Measurements from ENCODE around the gene TNS1. TPM values are rescaled to one million over a fixed set of nuclear protein-coding genes. Genes with fewer than 3 reads are reported as not detected.
A peak's percentile ranks its signal among the peaks of the same experiment; 100 is the strongest.

TNS1 gene
- polyA plus RNA-seq, 1 of the 3 experiments (the other 2 are of a cell fraction): 12.1 TPM

- TF ChIP-seq CTCF (IDR thresholded peaks at IDR 0.05) (no peak), MXI1 (IDR thresholded peaks at IDR 0.05; ENCODE audit: low read depth, low read length) (0 out of 2 replicates have a peak, but pooled peaks have one; percentile 20), MAX (IDR thresholded peaks at IDR 0.05; ENCODE audit: low read depth) (no peak), FOXJ3 (CRISPR knock-in tag; IDR thresholded peaks at IDR 0.05) (peak; percentile 73; the same call in 1 of the 2 replicates)
- ChIA-PET POLR2A (interaction anchor here (1.2 kb wide), 1 partner anchor 17 kb away, joined by 3 read pairs; no protein-coding TSS in a partner anchor), CTCF (interaction anchor here (1.0 to 6.2 kb wide), 10 partner anchors 14 to 165 kb away, joined by 3 to 49 read pairs (median 4); partner anchors contain the start of gene RUFY4)
- Histone ChIP-seq H3K36me3 (replicated peaks in 1 of 2; ENCODE audit: control insufficient read depth in 1 of 2, insufficient read depth in 2 of 2, low read length in 1 of 2) (peaks cover 19 to 21% of the 10 kb centered on the region in 2 experiments), H2AFZ (ENCODE audit: low read depth) (no peak overlapping the region), H3K27ac (ENCODE audit: low read depth in 2 of 2, low read length in 1 of 2) (peak overlapping the region; percentile 14 to 90; a peak in 3 of 4 replicates), H4K20me1 (ENCODE audit: insufficient read depth) (peaks cover 65% of the 10 kb centered on the region), H3K4me2 (no peak overlapping the region), H3K4me3 (ENCODE audit: low read depth in 2 of 2, low read length in 1 of 2) (no peak overlapping the region), H3K27me3 (ENCODE audit: insufficient read depth) (no peaks in the 10 kb centered on the region), H3F3A (replicated peaks; ENCODE audit: insufficient read depth) (peaks cover 42% of the 10 kb centered on the region), H3K4me1 (ENCODE audit: control insufficient read depth in 1 of 2, insufficient read depth in 2 of 2, low read depth in 1 of 2, low read length in 1 of 2) (peaks cover 10 to 50% of the 10 kb centered on the region in 2 experiments; a peak in 2 of 4 replicates), H3K9me2 (no peaks in the 10 kb centered on the region), H3K79me2 (ENCODE audit: insufficient read depth) (peaks cover 79% of the 10 kb centered on the region), H3K9me3 (no peaks in the 10 kb centered on the region), H3K9ac (no peak overlapping the region)
- 62% methylated on average over 6 of the region's 11 CpGs for WGBS (ENCODE audit: low lambda C conversion rate)
- DNase-seq: peak; percentile 76
These were observed 98.8 kb downstream of the TNS1 start for GRCh38 chr2:217903859-217904613.

GRCh38 chr2:217903142-217903858, 99.5 kb downstream of the TNS1 start:
- Histone ChIP-seq H3K4me2 (no peak overlapping the region), H3K4me3 (ENCODE audit: low read depth in 2 of 2, low read length in 1 of 2) (no peak overlapping the region), H3K9me2 (no peaks in the 10 kb centered on the region), H3K79me2 (ENCODE audit: insufficient read depth) (peaks cover 82% of the 10 kb centered on the region), H4K20me1 (ENCODE audit: insufficient read depth) (peaks cover 67% of the 10 kb centered on the region), H3K27me3 (ENCODE audit: insufficient read depth) (no peaks in the 10 kb centered on the region), H3K9me3 (no peaks in the 10 kb centered on the region), H2AFZ (ENCODE audit: low read depth) (no peak overlapping the region), H3K36me3 (replicated peaks in 1 of 2; ENCODE audit: control insufficient read depth in 1 of 2, insufficient read depth in 2 of 2, low read length in 1 of 2) (peaks cover 19 to 24% of the 10 kb centered on the region in 2 experiments), H3F3A (replicated peaks; ENCODE audit: insufficient read depth) (peaks cover 42% of the 10 kb centered on the region), H3K27ac (ENCODE audit: low read depth in 2 of 2, low read length in 1 of 2) (peak overlapping the region; percentile 14 to 90; a peak in 3 of 4 replicates), H3K9ac (no peak overlapping the region), H3K4me1 (ENCODE audit: control insufficient read depth in 1 of 2, insufficient read depth in 2 of 2, low read depth in 1 of 2, low read length in 1 of 2) (peaks cover 12 to 50% of the 10 kb centered on the region in 2 experiments; a peak in 2 of 4 replicates)
- TF ChIP-seq MEF2A (IDR thresholded peaks at IDR 0.05; ENCODE audit: borderline replicate concordance, low read depth): no peak
- TF ChIP-seq CTCF (IDR thresholded peaks at IDR 0.05): no peak
- TF ChIP-seq RAD21 (IDR thresholded peaks at IDR 0.05; ENCODE audit: low read length): no peak
- no peak for TF ChIP-seq TCF12 (IDR thresholded peaks at IDR 0.05)
- no peak for TF ChIP-seq TAF1 (IDR thresholded peaks at IDR 0.05; ENCODE audit: borderline replicate concordance, low read depth, low read length)
- no peak for TF ChIP-seq MAX (IDR thresholded peaks at IDR 0.05; ENCODE audit: low read depth)
- no peak for TF ChIP-seq YY1 (IDR thresholded peaks at IDR 0.05; ENCODE audit: low read depth)
- no peak for TF ChIP-seq JUND (IDR thresholded peaks at IDR 0.05)
- ChIA-PET POLR2A (interaction anchor here (1.2 kb wide), 1 partner anchor 18 kb away, joined by 3 read pairs; no protein-coding TSS in a partner anchor), CTCF (interaction anchor here (1.0 to 6.2 kb wide), 10 partner anchors 13 to 165 kb away, joined by 3 to 49 read pairs (median 3); partner anchors contain the start of gene RUFY4)
- no peak for DNase-seq
- whole genome bisulfite sequencing (ENCODE audit: low lambda C conversion rate): 97% methylated on average over 8 of the region's 8 CpGs
